Stimulated activated memory B cell treated with anti-CD40 and anti-IgM and Interleukin-4, amounts not matched to agents 10 μg/mL and 1 μg/mL and 100 μg/mL, for 72 hours (primary cell): ENCODE data around the gene BLACAT1.

Experiments
- ATAC-seq: fragments of 150-1000 bp; cut with Tn5 transposase; 2 replicates; pipeline ENCODE4 v1.10.0; 2021
- H3K27ac Mint-ChIP-seq: one replicate; pipeline ENCODE4 v1.8.0; 2022; ENCODE audit warnings: mild to moderate bottlenecking, mixed read lengths
- H3K27me3 Mint-ChIP-seq: one replicate; pipeline ENCODE4 v1.8.0; 2022; ENCODE audit warnings: mixed read lengths
- H3K36me3 Mint-ChIP-seq: one replicate; pipeline ENCODE4 v1.8.0; 2022; ENCODE audit warnings: mixed read lengths
- H3K4me1 Mint-ChIP-seq: one replicate; pipeline ENCODE4 v1.8.0; 2022; ENCODE audit warnings: mixed read lengths
- H3K4me3 Mint-ChIP-seq: one replicate; pipeline ENCODE4 v1.8.0; 2022; ENCODE audit warnings: mild to moderate bottlenecking, moderate library complexity, mixed read lengths
- H3K9me3 Mint-ChIP-seq: one replicate; pipeline ENCODE4 v1.8.0; 2022; ENCODE audit warnings: mixed read lengths

The BLACAT1 gene

GRCh38 chr1:205475855-205476254 is 20.0 kb upstream of the BLACAT1 start:
- peaks cover 21% of the 10 kb centered on the region for H3K9me3 Mint-ChIP-seq
- no peak overlapping the region for H3K27ac Mint-ChIP-seq
- H3K4me3 Mint-ChIP-seq, result no peak overlapping the region
- H3K27me3 Mint-ChIP-seq, result peaks cover 38% of the 10 kb centered on the region
- peaks cover 26% of the 10 kb centered on the region for H3K4me1 Mint-ChIP-seq
- peaks cover 7% of the 10 kb centered on the region for H3K36me3 Mint-ChIP-seq
- ATAC-seq, result no peak

GRCh38 chr1:205474571-205474970 is 18.7 kb upstream of the BLACAT1 start:
- Mint-ChIP-seq H3K4me3 (no peak overlapping the region), H3K4me1 (peaks cover 14% of the 10 kb centered on the region), H3K36me3 (peaks cover 7% of the 10 kb centered on the region), H3K27ac (no peak overlapping the region), H3K27me3 (peaks cover 39% of the 10 kb centered on the region), H3K9me3 (peaks cover 21% of the 10 kb centered on the region)
- no peak for ATAC-seq

GRCh38 chr1:205473966-205474365 is 18.1 kb upstream of the BLACAT1 start:
- peaks cover 21% of the 10 kb centered on the region for H3K9me3 Mint-ChIP-seq
- no peak overlapping the region for H3K27ac Mint-ChIP-seq
- no peak for ATAC-seq
- H3K36me3 Mint-ChIP-seq, result peaks cover 7% of the 10 kb centered on the region
- peaks cover 45% of the 10 kb centered on the region for H3K27me3 Mint-ChIP-seq
- H3K4me1 Mint-ChIP-seq, result peaks cover 10% of the 10 kb centered on the region
- H3K4me3 Mint-ChIP-seq, result no peak overlapping the region

GRCh38 chr1:205473475-205473874 is 17.6 kb upstream of the BLACAT1 start:
- ATAC-seq, result no peak
- H3K27ac Mint-ChIP-seq, result no peak overlapping the region
- peaks cover 21% of the 10 kb centered on the region for H3K9me3 Mint-ChIP-seq
- H3K36me3 Mint-ChIP-seq, result peaks cover 7% of the 10 kb centered on the region
- peaks cover 10% of the 10 kb centered on the region for H3K4me1 Mint-ChIP-seq
- no peak overlapping the region for H3K4me3 Mint-ChIP-seq
- peaks cover 50% of the 10 kb centered on the region for H3K27me3 Mint-ChIP-seq

GRCh38 chr1:205472737-205473441 is 17.0 kb upstream of the BLACAT1 start:
- no peak overlapping the region for H3K27ac Mint-ChIP-seq
- H3K36me3 Mint-ChIP-seq, result peaks cover 7% of the 10 kb centered on the region
- H3K4me3 Mint-ChIP-seq, result no peak overlapping the region
- H3K4me1 Mint-ChIP-seq, result peaks cover 10% of the 10 kb centered on the region
- no peak for ATAC-seq
- H3K27me3 Mint-ChIP-seq, result peaks cover 54% of the 10 kb centered on the region
- H3K9me3 Mint-ChIP-seq, result peaks cover 21% of the 10 kb centered on the region

- Mint-ChIP-seq H3K36me3 (peaks cover 7% of the 10 kb centered on the region), H3K27me3 (peaks cover 69% of the 10 kb centered on the region), H3K4me3 (no peak overlapping the region), H3K27ac (no peak overlapping the region), H3K4me1 (peaks cover 10% of the 10 kb centered on the region), H3K9me3 (peaks cover 11% of the 10 kb centered on the region)
- no peak for ATAC-seq
Measured at GRCh38 chr1:205470131-205470530, 14.3 kb upstream of the BLACAT1 start.

GRCh38 chr1:205466595-205467220 is 10.9 kb upstream of the BLACAT1 start:
- H3K9me3 Mint-ChIP-seq, result no peaks in the 10 kb centered on the region
- H3K4me1 Mint-ChIP-seq, result no peaks in the 10 kb centered on the region
- H3K27me3 Mint-ChIP-seq, result peaks cover 36% of the 10 kb centered on the region
- no peaks in the 10 kb centered on the region for H3K36me3 Mint-ChIP-seq
- no peak overlapping the region for H3K27ac Mint-ChIP-seq
- H3K4me3 Mint-ChIP-seq, result no peak overlapping the region
- ATAC-seq, result no peak

GRCh38 chr1:205465392-205465791 is 9.5 kb upstream of the BLACAT1 start:
- Mint-ChIP-seq H3K9me3 (no peaks in the 10 kb centered on the region), H3K4me1 (no peaks in the 10 kb centered on the region), H3K36me3 (no peaks in the 10 kb centered on the region), H3K27me3 (peaks cover 33% of the 10 kb centered on the region), H3K27ac (no peak overlapping the region), H3K4me3 (no peak overlapping the region)
- ATAC-seq, result no peak

GRCh38 chr1:205458777-205459566 is 3.1 kb upstream of the BLACAT1 start:
- Mint-ChIP-seq H3K27ac (no peak overlapping the region), H3K36me3 (no peaks in the 10 kb centered on the region), H3K4me1 (peaks cover 12% of the 10 kb centered on the region), H3K4me3 (no peak overlapping the region), H3K27me3 (peaks cover 63% of the 10 kb centered on the region), H3K9me3 (no peaks in the 10 kb centered on the region)
- no peak for ATAC-seq

GRCh38 chr1:205456868-205457745 is 1.3 kb upstream of the BLACAT1 start:
- H3K27me3 Mint-ChIP-seq, result peaks cover 81% of the 10 kb centered on the region
- H3K4me3 Mint-ChIP-seq, result peak overlapping the region; percentile 74
- ATAC-seq, result no peak
- no peaks in the 10 kb centered on the region for H3K36me3 Mint-ChIP-seq
- H3K27ac Mint-ChIP-seq, result no peak overlapping the region
- peaks cover 12% of the 10 kb centered on the region for H3K4me1 Mint-ChIP-seq
- no peaks in the 10 kb centered on the region for H3K9me3 Mint-ChIP-seq

GRCh38 chr1:205456383-205456867 is 580 bp upstream of the BLACAT1 start:
- no peaks in the 10 kb centered on the region for H3K36me3 Mint-ChIP-seq
- no peak overlapping the region for H3K27ac Mint-ChIP-seq
- H3K27me3 Mint-ChIP-seq, result peaks cover 88% of the 10 kb centered on the region
- no peak for ATAC-seq
- peak overlapping the region; percentile 74 for H3K4me3 Mint-ChIP-seq
- H3K9me3 Mint-ChIP-seq, result no peaks in the 10 kb centered on the region
- H3K4me1 Mint-ChIP-seq, result peaks cover 12% of the 10 kb centered on the region

GRCh38 chr1:205454903-205455335 is 926 bp downstream of the BLACAT1 start:
- Mint-ChIP-seq H3K27ac (no peak overlapping the region), H3K36me3 (no peaks in the 10 kb centered on the region), H3K9me3 (no peaks in the 10 kb centered on the region), H3K4me3 (no peak overlapping the region), H3K4me1 (peaks cover 12% of the 10 kb centered on the region), H3K27me3 (peaks cover 95% of the 10 kb centered on the region)
- ATAC-seq, result no peak

- no peak overlapping the region for H3K27ac Mint-ChIP-seq
- no peak overlapping the region for H3K4me3 Mint-ChIP-seq
- no peaks in the 10 kb centered on the region for H3K9me3 Mint-ChIP-seq
- H3K4me1 Mint-ChIP-seq, result peaks cover 18% of the 10 kb centered on the region
- no peak for ATAC-seq
- peaks cover 82% of the 10 kb centered on the region for H3K27me3 Mint-ChIP-seq
- no peaks in the 10 kb centered on the region for H3K36me3 Mint-ChIP-seq
Measured at GRCh38 chr1:205453466-205453865, 2.4 kb downstream of the BLACAT1 start.

GRCh38 chr1:205452933-205453332 is 2.9 kb downstream of the BLACAT1 start:
- no peaks in the 10 kb centered on the region for H3K36me3 Mint-ChIP-seq
- no peaks in the 10 kb centered on the region for H3K9me3 Mint-ChIP-seq
- no peak for ATAC-seq
- H3K4me1 Mint-ChIP-seq, result peaks cover 18% of the 10 kb centered on the region
- H3K27ac Mint-ChIP-seq, result no peak overlapping the region
- no peak overlapping the region for H3K4me3 Mint-ChIP-seq
- peaks cover 77% of the 10 kb centered on the region for H3K27me3 Mint-ChIP-seq

- Mint-ChIP-seq H3K36me3 (no peaks in the 10 kb centered on the region), H3K4me3 (no peak overlapping the region), H3K27me3 (peaks cover 71% of the 10 kb centered on the region), H3K9me3 (no peaks in the 10 kb centered on the region), H3K4me1 (peaks cover 18% of the 10 kb centered on the region), H3K27ac (no peak overlapping the region)
- ATAC-seq, result no peak
Measured at GRCh38 chr1:205452364-205452763, 3.5 kb downstream of the BLACAT1 start.
